ENCODE data around the gene DAO.

Gene DAO

DNA sequence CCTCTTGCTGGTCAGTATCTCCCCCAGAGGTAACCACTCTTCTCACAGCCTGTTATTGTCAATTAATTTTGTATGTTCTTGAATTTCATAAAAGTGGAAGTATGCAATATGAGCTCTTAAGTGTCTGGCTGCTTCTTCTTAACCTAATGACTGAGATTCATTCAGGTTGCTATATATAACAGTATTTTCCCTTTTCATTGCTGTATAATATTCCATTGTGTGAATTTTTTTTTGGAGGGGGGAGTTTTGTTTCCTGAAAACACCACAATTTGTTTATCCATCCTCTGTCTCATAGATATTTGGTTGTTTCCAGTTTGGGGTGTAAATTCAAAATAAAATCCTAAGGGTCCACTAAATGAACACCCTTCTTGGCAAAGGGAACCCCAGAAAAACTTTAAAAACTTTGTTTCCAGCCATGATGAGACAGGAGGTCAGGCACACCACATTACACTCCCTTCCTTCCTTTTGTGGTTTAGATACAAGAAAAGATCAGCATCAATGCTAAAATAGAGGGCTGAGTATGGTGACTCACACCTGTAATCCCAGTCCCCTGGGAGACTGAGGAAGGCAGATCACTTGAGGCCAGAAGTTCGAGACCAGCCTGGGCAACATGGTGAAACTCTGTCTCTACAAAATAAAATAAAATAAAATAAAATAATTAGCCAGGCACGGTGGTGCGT is 4.1 kb upstream of the DAO start:
- H3K4me3 ChIP-seq (ENCODE audit: low read length) = no peak overlapping the region
- no peak for TF ChIP-seq ZNF274 (IDR thresholded peaks at IDR 0.05; ENCODE audit: low read depth, low read length)

DNA sequence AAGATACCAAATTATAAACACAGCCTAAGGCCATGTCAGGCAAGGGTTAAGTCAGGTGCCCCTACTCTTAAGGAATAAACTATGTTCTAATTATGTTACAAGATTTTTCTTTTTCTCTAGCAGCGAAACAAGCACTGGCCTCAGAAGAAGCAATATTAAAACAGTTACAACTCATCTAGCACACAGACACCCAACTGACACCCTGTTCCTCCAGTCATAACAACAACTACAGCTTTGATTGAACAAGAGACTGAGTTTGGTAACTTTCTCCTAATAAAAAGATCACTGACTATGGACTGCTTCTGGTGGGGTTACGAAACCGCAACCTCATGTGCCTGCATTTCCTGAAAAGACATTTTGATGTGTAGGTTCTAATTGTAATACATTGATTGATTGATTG is 3.3 kb upstream of the DAO start:
- TF ChIP-seq ZNF274 (IDR thresholded peaks at IDR 0.05; ENCODE audit: low read depth, low read length) = no peak
- no peak overlapping the region for H3K4me3 ChIP-seq (ENCODE audit: low read length)

DNA sequence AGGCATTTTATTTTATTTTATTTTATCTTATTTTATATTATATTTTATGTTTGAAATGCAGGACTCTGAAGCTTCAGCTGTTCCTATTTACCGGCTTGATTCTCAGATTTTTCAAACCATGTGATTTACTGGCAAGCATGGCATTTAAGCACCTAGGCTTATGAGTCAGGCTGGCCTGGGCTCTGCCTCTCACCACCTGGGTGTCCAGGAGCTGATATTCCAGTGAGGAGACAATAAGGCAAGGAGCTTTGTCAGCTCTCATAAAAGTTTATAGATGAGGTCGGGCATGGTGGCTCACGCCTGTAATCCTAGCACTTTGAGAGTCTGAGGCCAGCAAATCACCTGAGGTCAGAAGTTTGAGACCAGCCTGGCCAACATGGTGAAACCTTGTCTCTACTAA is 2.1 kb downstream of the DAO start:
- no peak for TF ChIP-seq ZNF274 (IDR thresholded peaks at IDR 0.05; ENCODE audit: low read depth, low read length)

DNA sequence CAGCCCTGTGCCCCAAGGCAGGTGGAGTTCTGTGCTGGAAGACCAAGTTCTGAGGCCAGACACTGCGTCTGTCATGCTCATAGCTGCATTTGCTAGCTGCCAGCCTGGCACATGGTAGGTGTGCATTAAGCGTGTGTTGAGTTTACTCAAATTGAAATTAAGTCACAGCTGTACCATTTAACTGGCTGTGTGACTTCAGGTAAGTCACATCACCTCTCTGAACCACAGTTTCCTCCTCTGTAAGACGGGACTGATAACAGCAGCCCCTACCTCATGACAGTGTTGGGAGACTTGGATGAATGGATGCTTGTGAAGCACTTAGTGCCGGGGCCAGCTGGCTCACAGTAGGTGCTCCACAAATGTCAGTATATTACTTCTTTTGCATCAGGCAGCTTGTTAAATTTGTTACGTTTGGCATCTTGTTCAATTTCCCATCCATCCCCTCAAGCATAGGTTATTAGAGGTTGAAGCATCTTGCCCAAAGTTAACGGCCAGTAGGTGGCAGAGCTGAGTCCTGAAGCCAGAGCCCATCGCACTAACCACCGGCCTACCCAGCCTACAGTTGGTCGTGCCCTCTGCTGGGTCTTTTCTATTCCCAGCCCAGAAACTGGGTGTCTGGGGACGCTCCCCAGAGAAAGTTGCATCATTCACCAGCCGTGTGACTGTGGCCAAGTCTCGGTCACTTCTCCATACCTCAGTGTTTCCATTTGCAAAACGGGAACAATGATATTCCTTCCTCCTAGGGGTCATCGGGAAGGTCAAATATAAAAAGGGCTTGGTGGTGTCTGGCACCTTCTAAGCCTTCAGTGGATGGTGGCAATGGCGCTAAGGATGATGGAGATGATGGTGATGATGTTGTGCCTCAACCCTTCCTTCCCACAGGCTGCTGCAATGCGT is 4.5 kb downstream of the DAO start:
- no peak for TF ChIP-seq ZNF274 (IDR thresholded peaks at IDR 0.05; ENCODE audit: low read depth, low read length)
- no peak overlapping the region for H3K4me3 ChIP-seq (ENCODE audit: low read length)

More for the DNA sequence above, 2.1 kb downstream of the DAO start:
- no peak overlapping the region for H3K4me3 ChIP-seq (ENCODE audit: low read length)

DNA sequence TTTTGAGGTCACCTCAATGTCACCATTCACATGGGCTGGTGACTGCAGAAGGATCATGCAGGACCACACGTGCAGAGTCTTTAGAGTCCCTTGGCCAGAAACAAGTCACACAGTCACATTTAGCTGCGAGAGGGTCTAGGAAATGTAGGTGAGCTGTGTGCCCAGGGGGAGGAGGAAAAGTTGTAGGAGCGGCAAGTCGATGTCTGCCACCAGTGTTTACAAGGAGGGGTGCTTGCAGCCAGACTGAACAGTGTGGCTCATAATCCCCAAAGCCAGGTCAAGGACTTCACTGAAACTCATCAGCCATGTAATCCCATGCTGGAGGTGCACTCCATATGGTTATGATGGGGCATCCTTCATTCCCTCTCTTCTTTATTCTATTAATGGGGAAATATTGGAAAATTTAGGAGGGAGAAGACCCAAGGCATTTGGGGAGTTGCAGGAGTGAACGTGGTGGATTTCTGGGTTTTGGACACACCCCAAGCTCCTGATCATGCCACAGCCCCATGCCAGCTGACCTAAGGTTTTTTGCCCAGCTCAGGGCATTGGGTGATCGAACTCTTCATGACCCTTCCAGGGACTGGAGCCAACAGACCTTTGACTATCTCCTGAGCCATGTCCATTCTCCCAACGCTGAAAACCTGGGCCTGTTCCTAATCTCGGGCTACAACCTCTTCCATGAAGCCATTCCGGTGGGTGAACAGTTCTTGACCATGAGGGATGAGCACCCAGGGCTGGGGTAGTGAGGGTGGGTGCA is 7.2 kb downstream of the DAO start:
- no peak for TF ChIP-seq ZNF274 (IDR thresholded peaks at IDR 0.05; ENCODE audit: low read depth, low read length)
- H3K4me3 ChIP-seq (ENCODE audit: low read length) = no peak overlapping the region

DNA sequence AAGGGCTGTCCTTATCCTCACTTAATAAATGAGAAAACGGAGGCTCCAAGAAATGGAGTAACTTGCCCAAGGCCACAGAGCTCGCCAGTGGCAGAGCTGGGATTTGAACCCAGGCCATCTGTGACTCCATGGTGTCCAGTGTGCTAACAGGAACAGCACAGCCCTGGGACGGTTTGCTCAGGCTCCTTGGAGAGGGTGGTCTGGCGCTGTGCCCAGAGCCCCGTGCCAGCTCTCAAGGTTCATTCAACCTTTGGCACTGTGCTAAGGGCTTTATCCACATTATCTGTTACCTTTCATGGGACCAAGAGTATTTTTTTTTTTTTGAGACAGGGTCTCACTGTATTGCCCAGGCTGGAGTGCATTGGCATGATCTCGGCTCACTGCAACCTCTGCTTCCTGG is 8.1 kb downstream of the DAO start:
- H3K4me3 ChIP-seq (ENCODE audit: low read length) = no peak overlapping the region
- no peak for TF ChIP-seq ZNF274 (IDR thresholded peaks at IDR 0.05; ENCODE audit: low read depth, low read length)

DNA sequence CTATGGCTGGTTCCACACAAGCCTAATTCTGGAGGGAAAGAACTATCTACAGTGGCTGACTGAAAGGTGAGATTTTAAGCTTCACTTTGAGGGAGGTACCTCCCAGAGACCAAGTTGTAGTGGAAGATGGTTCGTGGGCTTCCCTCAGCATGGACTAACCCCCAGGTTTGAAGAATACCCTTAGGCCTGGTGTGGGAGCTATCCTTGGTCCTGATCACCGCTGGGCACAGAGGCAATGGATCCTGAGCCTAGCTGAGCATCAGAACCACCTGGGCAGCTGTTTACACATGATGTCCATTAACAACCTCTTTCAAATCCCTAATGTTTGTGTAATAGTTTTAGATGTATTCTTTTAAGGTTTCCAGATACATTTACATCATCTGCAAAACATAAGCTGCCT is 10.3 kb downstream of the DAO start:
- no peak overlapping the region for H3K4me3 ChIP-seq (ENCODE audit: low read length)
- no peak for TF ChIP-seq ZNF274 (IDR thresholded peaks at IDR 0.05; ENCODE audit: low read depth, low read length)

DNA sequence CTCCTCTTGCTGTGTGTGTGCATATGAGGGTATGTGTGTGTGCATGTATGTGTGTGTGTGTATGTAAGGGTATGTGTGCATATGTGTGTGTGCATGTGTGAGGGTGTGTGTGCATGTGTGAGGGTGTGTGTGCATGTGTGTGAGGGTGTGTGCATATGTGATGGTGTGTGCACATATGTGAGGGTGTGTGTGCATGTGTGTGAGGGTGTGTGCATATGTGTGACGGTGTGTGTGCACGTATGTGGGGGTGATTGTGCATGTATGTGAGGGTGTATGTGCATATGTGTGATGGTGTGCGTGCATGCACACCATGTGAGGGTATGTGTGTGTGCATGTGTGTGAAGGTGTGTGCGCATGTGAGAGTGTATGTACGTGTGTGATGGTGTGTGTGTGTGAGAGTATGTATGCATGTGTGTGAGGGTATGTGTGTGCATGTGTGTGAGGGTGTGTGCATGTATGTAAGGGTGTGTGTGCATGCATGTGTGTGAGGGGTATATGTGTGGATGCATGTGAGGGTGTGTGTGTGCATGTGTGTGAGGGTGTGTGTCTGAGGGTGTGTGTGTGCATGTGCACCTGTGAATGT is 15.4 kb downstream of the DAO start:
- TF ChIP-seq ZNF274 (IDR thresholded peaks at IDR 0.05; ENCODE audit: low read depth, low read length) = no peak
- H3K4me3 ChIP-seq (ENCODE audit: low read length) = no peak overlapping the region

DNA sequence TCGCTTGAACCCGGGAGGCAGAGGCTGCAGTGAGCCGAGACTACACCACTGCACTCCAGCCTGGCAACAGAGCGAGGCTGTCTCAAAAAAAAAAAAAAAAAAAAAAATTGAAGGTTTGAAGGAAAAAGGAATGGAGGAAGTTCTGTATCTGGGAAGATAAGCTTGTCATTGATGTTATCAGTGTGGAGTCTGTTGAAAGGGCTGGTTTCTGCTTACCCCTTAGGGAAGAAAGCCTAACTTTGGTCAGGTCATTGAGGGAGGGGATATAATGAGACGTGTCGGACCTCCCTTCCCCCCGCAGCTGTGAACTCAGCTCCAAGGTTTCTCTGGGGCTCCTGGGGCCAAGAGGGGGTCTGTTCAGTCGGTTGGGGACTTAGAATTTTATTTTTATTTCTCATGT is 16.4 kb downstream of the DAO start:
- H3K4me3 ChIP-seq (ENCODE audit: low read length) = no peak overlapping the region
- TF ChIP-seq ZNF274 (IDR thresholded peaks at IDR 0.05; ENCODE audit: low read depth, low read length) = no peak

DNA sequence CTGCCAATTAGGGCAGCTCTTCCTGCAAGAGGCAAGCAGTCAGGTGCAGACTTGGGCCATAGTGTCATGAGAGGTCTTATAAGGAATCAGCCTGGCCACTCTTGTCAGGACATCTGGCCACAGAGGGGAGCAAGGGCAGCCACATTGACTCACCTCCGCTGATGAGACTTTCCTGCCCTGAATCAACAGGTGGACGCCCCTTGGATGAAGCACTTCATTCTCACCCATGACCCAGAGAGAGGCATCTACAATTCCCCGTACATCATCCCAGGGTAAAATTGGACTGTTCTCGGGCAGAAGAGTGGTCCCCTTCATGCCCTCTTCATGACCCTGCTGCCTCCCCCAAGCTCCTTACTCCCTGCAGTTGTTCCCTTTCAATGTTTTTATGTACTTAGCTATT is 16.9 kb downstream of the DAO start:
- no peak overlapping the region for H3K4me3 ChIP-seq (ENCODE audit: low read length)
- TF ChIP-seq ZNF274 (IDR thresholded peaks at IDR 0.05; ENCODE audit: low read depth, low read length) = no peak

DNA sequence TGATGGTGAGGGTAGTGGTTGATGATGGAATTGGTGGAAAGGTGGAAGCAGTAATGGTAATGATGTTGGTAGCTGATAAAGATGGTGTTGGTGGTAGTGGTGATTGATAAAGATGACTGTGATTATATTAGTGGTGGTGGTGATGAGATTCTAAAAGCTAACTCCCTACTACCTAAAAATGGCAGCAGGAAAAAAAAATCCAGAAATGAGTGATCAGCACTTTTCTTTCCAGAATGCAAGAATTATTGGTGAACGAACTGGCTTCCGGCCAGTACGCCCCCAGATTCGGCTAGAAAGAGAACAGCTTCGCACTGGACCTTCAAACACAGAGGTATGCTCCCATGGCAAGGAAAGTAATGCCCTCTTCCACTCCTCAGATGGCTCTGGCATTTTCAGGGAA is 19.3 kb downstream of the DAO start:
- no peak overlapping the region for H3K4me3 ChIP-seq (ENCODE audit: low read length)
- no peak for TF ChIP-seq ZNF274 (IDR thresholded peaks at IDR 0.05; ENCODE audit: low read depth, low read length)

DNA sequence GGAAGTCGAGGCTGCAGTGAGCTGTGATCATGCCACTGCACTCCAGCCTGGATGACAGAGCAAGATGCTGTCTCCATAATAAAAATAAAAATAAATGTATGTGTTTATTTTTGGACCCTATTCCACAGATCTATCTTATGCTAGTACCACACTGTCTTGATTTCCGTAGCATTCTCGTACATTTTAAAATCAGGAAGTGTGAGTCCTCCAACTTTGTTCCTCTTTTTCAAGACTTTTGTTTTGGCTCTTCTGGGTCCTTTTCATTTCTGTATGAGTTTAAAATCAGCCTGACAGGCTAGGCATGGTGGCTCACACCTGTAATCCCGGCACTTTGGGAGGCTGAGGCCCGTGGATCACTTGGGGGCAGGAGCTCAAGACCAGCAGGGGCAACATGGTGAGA is 25.8 kb downstream of the DAO start:
- H3K4me3 ChIP-seq (ENCODE audit: low read length) = no peak overlapping the region
- TF ChIP-seq ZNF274 (IDR thresholded peaks at IDR 0.05; ENCODE audit: low read depth, low read length) = no peak

DNA sequence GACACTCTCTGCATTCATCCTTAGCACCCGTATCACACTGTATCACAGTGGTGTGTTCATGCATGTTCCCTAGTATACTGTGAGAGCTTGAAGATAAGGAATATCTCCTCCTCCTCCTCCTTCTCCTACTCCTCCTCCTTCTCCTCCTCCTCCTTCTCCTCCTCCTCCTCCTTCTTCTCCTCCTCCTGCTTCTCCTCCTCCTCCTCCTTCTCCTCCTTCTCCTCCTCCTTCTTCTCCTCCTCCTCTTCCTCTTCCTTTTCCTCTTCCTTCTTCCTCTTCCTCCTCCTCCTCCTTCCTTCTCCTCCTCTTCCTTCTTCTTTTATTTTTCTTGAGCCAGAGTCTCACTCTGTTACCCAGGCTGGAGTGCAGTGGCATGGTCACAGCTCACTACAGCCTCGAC is 27.1 kb downstream of the DAO start:
- TF ChIP-seq ZNF274 (IDR thresholded peaks at IDR 0.05; ENCODE audit: low read depth, low read length) = no peak
- no peak overlapping the region for H3K4me3 ChIP-seq (ENCODE audit: low read length)

DNA sequence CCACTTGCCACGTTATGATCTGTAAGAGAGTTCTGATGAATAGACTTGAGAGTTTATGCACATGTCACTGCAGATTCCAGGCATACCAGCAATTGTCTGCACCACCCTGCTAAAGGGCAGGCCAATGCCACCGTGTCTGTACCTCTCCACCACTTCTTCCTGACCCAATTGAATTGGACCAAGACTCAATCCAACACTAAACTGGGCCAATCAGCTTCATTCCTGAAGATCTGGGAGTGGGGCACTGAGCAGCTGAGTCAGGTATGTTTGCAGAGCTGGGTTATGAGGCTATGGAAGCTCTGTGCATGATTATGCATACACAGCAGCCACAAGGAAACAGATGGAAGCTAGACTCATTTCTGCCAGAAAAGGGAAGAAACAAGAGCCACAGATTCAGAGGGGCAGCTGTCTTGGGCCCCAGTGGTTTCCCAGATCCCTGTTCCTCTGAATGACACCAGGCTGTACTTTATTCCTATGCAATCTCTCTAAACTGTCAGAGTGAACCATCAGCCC is 28.0 kb downstream of the DAO start:
- H3K4me3 ChIP-seq (ENCODE audit: low read length) = no peak overlapping the region
- TF ChIP-seq ZNF274 (IDR thresholded peaks at IDR 0.05; ENCODE audit: low read depth, low read length) = no peak
